Measurements from ENCODE around the gene ATRIP. TPM values are rescaled to one million over a fixed set of nuclear protein-coding genes. Genes with fewer than 3 reads are reported as not detected.

Gene ATRIP
- total RNA-seq, 1 donor from 2014 or later = 15.8 TPM

DNA sequence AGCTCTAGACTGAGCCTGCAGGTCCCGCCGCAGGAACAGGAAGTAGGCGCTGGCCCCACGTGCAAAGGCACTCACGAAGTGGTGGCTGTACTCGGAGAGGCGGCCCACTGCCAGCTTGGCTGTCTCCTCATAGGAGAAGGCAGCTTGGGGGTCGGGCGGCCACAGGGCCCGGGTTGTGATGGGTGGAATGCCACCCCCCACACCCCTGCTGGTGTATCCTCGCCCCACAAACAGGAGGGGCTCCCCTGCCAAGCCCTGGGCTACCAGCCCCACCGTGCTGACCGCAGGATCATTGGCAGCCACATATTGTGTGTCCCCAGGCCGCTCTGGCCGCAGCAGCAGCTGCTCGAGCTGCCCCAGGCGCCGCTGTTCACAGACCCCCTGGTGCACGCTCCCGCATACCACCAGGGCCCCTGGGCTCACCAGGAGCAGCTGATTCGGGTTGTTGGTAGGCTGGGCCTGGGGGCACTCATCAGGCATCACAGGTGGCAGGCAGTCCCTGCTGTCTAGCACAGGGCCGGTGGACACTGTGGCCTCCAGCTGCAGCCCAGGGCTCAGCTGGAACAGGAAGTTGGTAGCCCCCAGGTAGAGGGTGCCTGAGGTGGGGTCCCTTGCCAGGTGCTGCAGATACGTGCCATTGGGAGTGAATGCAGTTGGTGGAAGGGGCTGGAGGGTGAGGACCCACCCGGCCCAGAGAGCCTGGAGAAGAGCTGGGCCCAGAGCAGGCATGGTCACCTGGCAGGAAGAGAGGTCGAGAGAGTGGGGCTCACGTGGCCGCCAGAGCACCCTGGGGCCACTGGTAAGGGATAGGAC lies 22.4 kb upstream of the ATRIP start:
- H3K4me3 Mint-ChIP-seq (ENCODE audit: unreplicated experiment) = peak overlapping the region; percentile 20
- H3K27me3 Mint-ChIP-seq (ENCODE audit: unreplicated experiment) = peaks cover 7% of the 10 kb centered on the region
- peaks cover 8% of the 10 kb centered on the region for H3K9me3 Mint-ChIP-seq (ENCODE audit: unreplicated experiment)
- H3K4me1 Mint-ChIP-seq (ENCODE audit: low read depth, unreplicated experiment) = peaks cover 19% of the 10 kb centered on the region
- DNase-seq = no peak
- H3K27ac Mint-ChIP-seq (ENCODE audit: unreplicated experiment) = no peak overlapping the region
- H3K36me3 Mint-ChIP-seq (ENCODE audit: unreplicated experiment) = no peaks in the 10 kb centered on the region
- TF ChIP-seq CTCF (IDR thresholded peaks at IDR 0.05; ENCODE audit: partially characterized antibody, unreplicated experiment) = no peak

GRCh38 chr3:48425281-48425812 lies 21.2 kb upstream of the ATRIP start:
- H3K4me3 Mint-ChIP-seq (ENCODE audit: unreplicated experiment) = peak overlapping the region; percentile 27
- no peak for TF ChIP-seq CTCF (IDR thresholded peaks at IDR 0.05; ENCODE audit: partially characterized antibody, unreplicated experiment)
- H3K27ac Mint-ChIP-seq (ENCODE audit: unreplicated experiment) = peak overlapping the region; percentile 9
- H3K9me3 Mint-ChIP-seq (ENCODE audit: unreplicated experiment) = peaks cover 8% of the 10 kb centered on the region
- peaks cover 12% of the 10 kb centered on the region for H3K27me3 Mint-ChIP-seq (ENCODE audit: unreplicated experiment)
- no peaks in the 10 kb centered on the region for H3K36me3 Mint-ChIP-seq (ENCODE audit: unreplicated experiment)
- peaks cover 19% of the 10 kb centered on the region for H3K4me1 Mint-ChIP-seq (ENCODE audit: low read depth, unreplicated experiment)
- DNase-seq = no peak

GRCh38 chr3:48426401-48426909 lies 20.1 kb upstream of the ATRIP start:
- TF ChIP-seq CTCF (IDR thresholded peaks at IDR 0.05; ENCODE audit: partially characterized antibody, unreplicated experiment) = no peak
- no peak for DNase-seq
- Mint-ChIP-seq H3K36me3 (ENCODE audit: unreplicated experiment) (no peaks in the 10 kb centered on the region), H3K4me1 (ENCODE audit: low read depth, unreplicated experiment) (peaks cover 19% of the 10 kb centered on the region), H3K4me3 (ENCODE audit: unreplicated experiment) (peak overlapping the region; percentile 27), H3K9me3 (ENCODE audit: unreplicated experiment) (peaks cover 8% of the 10 kb centered on the region), H3K27ac (ENCODE audit: unreplicated experiment) (no peak overlapping the region), H3K27me3 (ENCODE audit: unreplicated experiment) (peaks cover 18% of the 10 kb centered on the region)

- Mint-ChIP-seq H3K27ac (ENCODE audit: unreplicated experiment) (peak overlapping the region; percentile 79), H3K27me3 (ENCODE audit: unreplicated experiment) (peaks cover 18% of the 10 kb centered on the region), H3K36me3 (ENCODE audit: unreplicated experiment) (no peaks in the 10 kb centered on the region), H3K4me3 (ENCODE audit: unreplicated experiment) (peak overlapping the region; percentile 87), H3K4me1 (ENCODE audit: low read depth, unreplicated experiment) (peaks cover 19% of the 10 kb centered on the region), H3K9me3 (ENCODE audit: unreplicated experiment) (peaks cover 9% of the 10 kb centered on the region)
- no peak for DNase-seq
- TF ChIP-seq CTCF (IDR thresholded peaks at IDR 0.05; ENCODE audit: partially characterized antibody, unreplicated experiment) = no peak
These were observed 19.4 kb upstream of the ATRIP start for GRCh38 chr3:48426944-48427629.
